H9 (cell line): ENCODE results near the gene SLC12A6. TPM values are rescaled to one million over a fixed set of nuclear protein-coding genes. Genes with fewer than 3 reads are reported as not detected.

Experiments used
- DNase-seq: peaks from one replicate; pipeline ENCODE4 v3.0.0-alpha.2; 2017
- H2AFZ ChIP-seq: one replicate; pipeline ENCODE4 v1.6.1; 2013; ENCODE audit warnings: mild to moderate bottlenecking, low read length, control low read depth, moderate library complexity
- H2AK5ac ChIP-seq: 2 replicates; pipeline ENCODE4 v1.6.1; 2013; ENCODE audit warnings: low read length, control low read depth, mixed read lengths; ENCODE audit not compliant: insufficient read length
- H2BK120ac ChIP-seq: one replicate; pipeline ENCODE4 v1.6.1; 2013; ENCODE audit warnings: low read depth, mild to moderate bottlenecking, low read length, control low read depth, inconsistent platforms; ENCODE audit not compliant: poor library complexity, severe bottlenecking
- H2BK12ac ChIP-seq: 2 replicates; pipeline ENCODE4 v1.6.1; 2013; ENCODE audit warnings: low read length, control low read depth, mixed read lengths, low read depth; ENCODE audit not compliant: insufficient read length
- H2BK15ac ChIP-seq: 2 replicates; pipeline ENCODE4 v1.6.1; 2013; ENCODE audit warnings: low read depth, low read length, control low read depth
- H2BK20ac ChIP-seq: one replicate; pipeline ENCODE4 v1.6.1; 2013; ENCODE audit warnings: low read depth, mild to moderate bottlenecking, low read length, control low read depth, inconsistent platforms; ENCODE audit not compliant: poor library complexity, severe bottlenecking
- H2BK5ac ChIP-seq: 2 replicates; pipeline ENCODE4 v1.6.1; 2013; ENCODE audit warnings: low read length, control low read depth, mixed read lengths; ENCODE audit not compliant: insufficient read length
- H3K14ac ChIP-seq: 2 replicates; pipeline ENCODE4 v1.6.1; 2013; ENCODE audit warnings: low read length, control low read depth; ENCODE audit not compliant: insufficient read depth
- H3K18ac ChIP-seq: 2 replicates; pipeline ENCODE4 v1.6.1; 2013; ENCODE audit warnings: low read depth, mild to moderate bottlenecking, mixed read lengths, low read length, control low read depth; ENCODE audit not compliant: insufficient read length
- H3K23ac ChIP-seq: 2 replicates; pipeline ENCODE4 v1.6.1; 2013; ENCODE audit warnings: low read length, control low read depth, mixed read lengths, low read depth; ENCODE audit not compliant: insufficient read length
- H3K23me2 ChIP-seq: 2 replicates; pipeline ENCODE4 v1.6.1; 2013; ENCODE audit warnings: low read depth, mild to moderate bottlenecking, mixed read lengths, low read length, control low read depth; ENCODE audit not compliant: insufficient read length, poor library complexity, severe bottlenecking
- H3K27ac ChIP-seq: 2 replicates; pipeline ENCODE4 v1.5.1; 2013; ENCODE audit warnings: low read length, control low read depth, mixed read lengths, low read depth; ENCODE audit not compliant: insufficient read length
- H3K27me3 ChIP-seq: 2 replicates; pipeline ENCODE4 v1.6.1; 2013; ENCODE audit warnings: low read length, control low read depth, inconsistent platforms; ENCODE audit not compliant: insufficient read depth
- H3K4ac ChIP-seq: 2 replicates; pipeline ENCODE4 v1.6.1; 2013; ENCODE audit warnings: low read depth, mild to moderate bottlenecking, control low read depth, inconsistent platforms, low read length, moderate library complexity
- H3K4me1 ChIP-seq: 2 replicates; pipeline ENCODE4 v1.6.1; 2013; ENCODE audit warnings: low read length, control low read depth, inconsistent platforms; ENCODE audit not compliant: insufficient read depth
- H3K4me2 ChIP-seq: 2 replicates; pipeline ENCODE4 v1.6.1; 2013; ENCODE audit warnings: low read length, control low read depth, mixed read lengths; ENCODE audit not compliant: insufficient read length, insufficient read depth
- H3K56ac ChIP-seq: 2 replicates; pipeline ENCODE4 v1.6.1; 2013; ENCODE audit warnings: low read depth, mild to moderate bottlenecking, mixed read lengths, low read length, control low read depth; ENCODE audit not compliant: insufficient read length
- H3K79me1 ChIP-seq: 2 replicates; pipeline ENCODE4 v1.6.1; 2013; ENCODE audit warnings: low read depth, mild to moderate bottlenecking, moderate library complexity, low read length, control low read depth, inconsistent platforms; ENCODE audit not compliant: insufficient read depth, poor library complexity, severe bottlenecking
- H3K79me2 ChIP-seq: 2 replicates; pipeline ENCODE4 v1.6.1; 2013; ENCODE audit warnings: low read length, control low read depth, inconsistent platforms; ENCODE audit not compliant: insufficient read depth
- H3K9ac ChIP-seq: 2 replicates; pipeline ENCODE4 v1.6.1; 2013; ENCODE audit warnings: low read length, control low read depth, mixed read lengths; ENCODE audit not compliant: insufficient read length; ENCODE audit errors: extremely low read depth
- H3K9me3 ChIP-seq: one replicate; pipeline ENCODE4 v1.6.1; 2013; ENCODE audit warnings: low read depth, low read length, inconsistent platforms; ENCODE audit not compliant: control insufficient read depth
- H3T11ph ChIP-seq: one replicate; pipeline ENCODE4 v1.6.1; 2013; ENCODE audit warnings: mild to moderate bottlenecking, low read length, control low read depth, inconsistent platforms
- H4K20me1 ChIP-seq: one replicate; pipeline ENCODE4 v1.6.1; 2013; ENCODE audit not compliant: control insufficient read depth, insufficient read length, insufficient read depth
- H4K5ac ChIP-seq: 2 replicates; pipeline ENCODE4 v1.6.1; 2013; ENCODE audit warnings: low read depth, mild to moderate bottlenecking, mixed read lengths, low read length, control low read depth; ENCODE audit not compliant: insufficient read length
- H4K8ac ChIP-seq: replicated peaks from 2 replicates; pipeline ENCODE4 v1.6.1; 2013; ENCODE audit warnings: low read length, control low read depth, mixed read lengths, low read depth; ENCODE audit not compliant: insufficient read length
- H4K91ac ChIP-seq: 2 replicates; pipeline ENCODE4 v1.6.1; 2013; ENCODE audit warnings: low read depth, mild to moderate bottlenecking, moderate library complexity, mixed read lengths, low read length, control low read depth; ENCODE audit not compliant: insufficient read length
- H3K27ac Mint-ChIP-seq, 3 experiments: 2 replicates in 2 of 3; 3 replicates in 1 of 3; pipeline ENCODE4 v1.8.0; 2020 to 2021; ENCODE audit warnings: mixed read lengths in 3 of 3, mild to moderate bottlenecking in 1 of 3, moderate library complexity in 1 of 3
- H3K27me3 Mint-ChIP-seq: 2 replicates; pipeline ENCODE4 v1.8.0; 2021; ENCODE audit warnings: low read depth, mild to moderate bottlenecking, moderate library complexity, mixed read lengths
- H3K36me3 Mint-ChIP-seq, 3 experiments: 2 replicates in 2 of 3; 3 replicates in 1 of 3; pipeline ENCODE4 v1.8.0; 2020 to 2021; ENCODE audit warnings: low read depth in 3 of 3, mixed read lengths in 3 of 3; ENCODE audit not compliant: insufficient read depth in 1 of 3
- H3K4me1 Mint-ChIP-seq, 2 experiments: 2 replicates each; pipeline ENCODE4 v1.8.0; 2020; ENCODE audit warnings: mixed read lengths in 2 of 2
- H3K4me3 Mint-ChIP-seq, 2 experiments: 2 replicates in 1 of 2; 3 replicates in 1 of 2; pipeline ENCODE4 v1.8.0; 2020 to 2021; ENCODE audit warnings: mild to moderate bottlenecking in 2 of 2, mixed read lengths in 2 of 2, moderate library complexity in 1 of 2
- H3K9me3 Mint-ChIP-seq, 2 experiments: 2 replicates in 1 of 2; 3 replicates in 1 of 2; pipeline ENCODE4 v1.8.0; 2020; ENCODE audit warnings: mild to moderate bottlenecking in 2 of 2, mixed read lengths in 2 of 2, moderate library complexity in 1 of 2
- CTCF ChIP-seq: fragments of 200-600 bp; sonication (generic); conservative IDR thresholded peaks from 3 replicates; pipeline ENCODE4 v1.8.0; 2021; ENCODE audit warnings: antibody characterized with exemption, mild to moderate bottlenecking
- WGBS: extraction: QIAGEN DNeasy Blood & Tissue Kit; methylation state at CpG from one replicate; pipeline ENCODE4 v1.1.7; 2013; ENCODE audit warnings: missing lambda C conversion rate, low lambda C conversion rate, mixed read lengths; ENCODE audit not compliant: insufficient read length; ENCODE audit errors: extremely low coverage; 5-methylcytosine and 5-hydroxymethylcytosine counted together
- total RNA-seq: library from RNA; stranded (reverse); gene quantifications from 2 replicates; pipeline ENCODE4 v1.2.1, GENCODE V29; 2021

SLC12A6 gene
- total RNA-seq, 1 experiment from 2014 or later, result 11.1 TPM

- no peak overlapping the region for H3K27ac ChIP-seq
- no peak overlapping the region for H3K9ac ChIP-seq
- Mint-ChIP-seq H3K27me3 (peaks cover 13% of the 10 kb centered on the region), H3K4me3 (no peak overlapping the region), H3K36me3 (peaks cover 6 to 19% (median 16%) of the 10 kb centered on the region in 3 experiments; a peak in 5 of 7 replicates), H3K9me3 (peaks cover 20 to 26% of the 10 kb centered on the region in 2 experiments), H3K27ac (no peak overlapping the region), H3K4me1 (peaks cover 11 to 18% of the 10 kb centered on the region in 2 experiments)
- no peak for TF ChIP-seq CTCF
- H3K4me2 ChIP-seq, result no peak overlapping the region
- H2BK5ac ChIP-seq, result no peak overlapping the region
- no peak overlapping the region for H4K8ac ChIP-seq
- no peak overlapping the region for H2BK12ac ChIP-seq
- H2AFZ ChIP-seq, result no peak overlapping the region
- no CpG with 5 or more reads among the region's 2 CpGs for WGBS
- H3K14ac ChIP-seq, result no peak overlapping the region
- H2AK5ac ChIP-seq, result no peak overlapping the region
- no peaks in the 10 kb centered on the region for H3K4me1 ChIP-seq
- H4K20me1 ChIP-seq, result no peaks in the 10 kb centered on the region
- no peak overlapping the region for H3K18ac ChIP-seq
- H3K56ac ChIP-seq, result no peak overlapping the region
- no peak overlapping the region for H4K5ac ChIP-seq
- H3K23me2 ChIP-seq, result no peaks in the 10 kb centered on the region
- H3K23ac ChIP-seq, result no peak overlapping the region
- no peaks in the 10 kb centered on the region for H3K79me2 ChIP-seq
- no peak overlapping the region for H2BK15ac ChIP-seq
- H3K79me1 ChIP-seq, result no peaks in the 10 kb centered on the region
- no peaks in the 10 kb centered on the region for H3K27me3 ChIP-seq
- H3K4ac ChIP-seq, result no peak overlapping the region
- H3T11ph ChIP-seq, result no peak overlapping the region
- H4K91ac ChIP-seq, result no peak overlapping the region
- no peaks in the 10 kb centered on the region for H3K9me3 ChIP-seq
- no peak for DNase-seq
- no peak overlapping the region for H2BK120ac ChIP-seq
- H2BK20ac ChIP-seq, result no peak overlapping the region
These were observed 37.2 kb upstream of the SLC12A6 start for GRCh38 chr15:34374816-34375215.
